Peyer's patch (tissue), 4 donors: ENCODE results near the gene ERC1.

Experiments used
- POLR2A ChIP-seq, 2 donors: fragments of 450-650 bp; IDR thresholded peaks; one replicate each; pipeline ENCODE4 v1.5.1; 2017; ENCODE audit warnings: antibody characterized with exemption in 2 of 2, mild to moderate bottlenecking in 2 of 2, moderate library complexity in 2 of 2
- TF ChIP-seq, protein P1 (sequence below), 6 experiments: fragments of 450-650 bp in 4 of 6; fragments of 200-600 bp in 2 of 6; sonication (generic) in 1 of 6; IDR thresholded peaks; one replicate each; pipeline ENCODE4 v1.5.1; 2017 to 2019; ENCODE audit warnings: antibody characterized with exemption in 6 of 6, mild to moderate bottlenecking in 3 of 6, moderate library complexity in 1 of 6

DNA sequence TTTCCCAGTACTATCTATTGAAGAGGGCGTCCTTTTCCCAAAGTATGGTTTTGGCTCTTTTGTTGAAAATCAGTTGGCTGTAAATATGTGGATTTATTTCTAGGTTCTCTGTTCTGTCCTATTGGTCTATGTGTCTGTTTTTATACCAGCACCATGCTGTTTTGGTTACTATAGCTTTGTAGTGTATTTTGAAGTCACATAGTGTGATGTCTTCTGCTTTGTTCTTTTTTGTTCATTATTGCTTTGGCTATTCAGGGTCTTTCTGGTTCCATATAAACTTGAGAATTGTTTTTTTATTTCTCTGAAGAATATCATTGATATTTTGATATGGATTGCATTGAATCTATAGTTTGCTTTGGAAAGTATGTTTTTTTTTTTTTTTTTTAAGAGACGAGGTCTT, 67.4 kb downstream of the ERC1 start:
- no peak for TF ChIP-seq POLR2A (IDR thresholded peaks at IDR 0.05)
- TF ChIP-seq, protein P1, sequence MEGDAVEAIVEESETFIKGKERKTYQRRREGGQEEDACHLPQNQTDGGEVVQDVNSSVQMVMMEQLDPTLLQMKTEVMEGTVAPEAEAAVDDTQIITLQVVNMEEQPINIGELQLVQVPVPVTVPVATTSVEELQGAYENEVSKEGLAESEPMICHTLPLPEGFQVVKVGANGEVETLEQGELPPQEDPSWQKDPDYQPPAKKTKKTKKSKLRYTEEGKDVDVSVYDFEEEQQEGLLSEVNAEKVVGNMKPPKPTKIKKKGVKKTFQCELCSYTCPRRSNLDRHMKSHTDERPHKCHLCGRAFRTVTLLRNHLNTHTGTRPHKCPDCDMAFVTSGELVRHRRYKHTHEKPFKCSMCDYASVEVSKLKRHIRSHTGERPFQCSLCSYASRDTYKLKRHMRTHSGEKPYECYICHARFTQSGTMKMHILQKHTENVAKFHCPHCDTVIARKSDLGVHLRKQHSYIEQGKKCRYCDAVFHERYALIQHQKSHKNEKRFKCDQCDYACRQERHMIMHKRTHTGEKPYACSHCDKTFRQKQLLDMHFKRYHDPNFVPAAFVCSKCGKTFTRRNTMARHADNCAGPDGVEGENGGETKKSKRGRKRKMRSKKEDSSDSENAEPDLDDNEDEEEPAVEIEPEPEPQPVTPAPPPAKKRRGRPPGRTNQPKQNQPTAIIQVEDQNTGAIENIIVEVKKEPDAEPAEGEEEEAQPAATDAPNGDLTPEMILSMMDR (IDR thresholded peaks at IDR 0.05), result no peak
